Neural progenitor cell (in vitro differentiated cells): ENCODE data around the gene NF2. TPM values are rescaled to one million over a fixed set of nuclear protein-coding genes. Genes with fewer than 3 reads are reported as not detected.

Experiments used
- DNase-seq: peaks from one replicate; pipeline ENCODE4 v3.0.0-alpha.2; 2016; ENCODE audit warnings: low spot score
- H2AFZ ChIP-seq: fragments of 200-600 bp; sonication (generic); replicated peaks from 2 replicates; pipeline ENCODE4 v1.6.1; 2016; ENCODE audit warnings: antibody characterized with exemption
- H3F3A ChIP-seq: fragments of 200-600 bp; sonication (generic); 2 replicates; pipeline ENCODE4 v1.6.1; 2016; ENCODE audit warnings: antibody characterized with exemption, low read depth
- H3K27ac ChIP-seq: fragments of 200-600 bp; sonication (generic); 2 replicates; pipeline ENCODE4 v1.5.1; 2016; ENCODE audit warnings: mild to moderate bottlenecking
- H3K27me3 ChIP-seq: fragments of 200-600 bp; sonication (generic); 2 replicates; pipeline ENCODE4 v1.6.1; 2016; ENCODE audit warnings: mild to moderate bottlenecking, moderate library complexity
- H3K36me3 ChIP-seq: fragments of 200-600 bp; sonication (generic); 2 replicates; pipeline ENCODE4 v1.5.1; 2016
- H3K4me1 ChIP-seq: fragments of 200-600 bp; sonication (generic); 2 replicates; pipeline ENCODE4 v1.6.1; 2016; ENCODE audit warnings: mixed run types
- H3K4me2 ChIP-seq: fragments of 200-600 bp; sonication (generic); 2 replicates; pipeline ENCODE4 v1.6.1; 2016
- H3K4me3 ChIP-seq: fragments of 200-600 bp; sonication (generic); 2 replicates; pipeline ENCODE4 v1.5.1; 2016
- H3K79me2 ChIP-seq: fragments of 200-600 bp; sonication (generic); 2 replicates; pipeline ENCODE4 v1.6.1; 2016; ENCODE audit warnings: low read depth
- H3K9ac ChIP-seq: fragments of 200-600 bp; sonication (generic); 2 replicates; pipeline ENCODE4 v1.6.1; 2016
- H3K9me3 ChIP-seq: fragments of 200-600 bp; sonication (generic); 2 replicates; pipeline ENCODE4 v1.5.1; 2016; ENCODE audit warnings: low read depth
- H4K20me1 ChIP-seq: fragments of 200-600 bp; sonication (generic); 2 replicates; pipeline ENCODE4 v1.6.1; 2016; ENCODE audit warnings: low read depth
- H3K27ac Mint-ChIP-seq: 3 replicates; pipeline ENCODE4 v1.8.0; 2021; ENCODE audit warnings: mixed read lengths
- H3K27me3 Mint-ChIP-seq: 2 replicates; pipeline ENCODE4 v1.8.0; 2022; ENCODE audit warnings: low read depth, mild to moderate bottlenecking, inconsistent platforms, moderate library complexity, mixed read lengths; ENCODE audit not compliant: insufficient read depth
- H3K36me3 Mint-ChIP-seq: 3 replicates; pipeline ENCODE4 v1.8.0; 2021; ENCODE audit warnings: mixed read lengths
- H3K4me1 Mint-ChIP-seq: 3 replicates; pipeline ENCODE4 v1.8.0; 2021; ENCODE audit warnings: mixed read lengths
- H3K4me3 Mint-ChIP-seq: 3 replicates; pipeline ENCODE4 v1.8.0; 2021; ENCODE audit warnings: mild to moderate bottlenecking, moderate library complexity, mixed read lengths
- H3K9me3 Mint-ChIP-seq: 3 replicates; pipeline ENCODE4 v1.8.0; 2020; ENCODE audit warnings: mixed read lengths
- EZH2 ChIP-seq: fragments of 200-600 bp; sonication (generic); IDR thresholded peaks from 2 replicates; pipeline ENCODE4 v1.6.1; 2017; ENCODE audit warnings: antibody characterized with exemption, mild to moderate bottlenecking, moderate library complexity
- EZH2phosphoT487 ChIP-seq: fragments of 200-600 bp; sonication (generic); IDR thresholded peaks from 2 replicates; pipeline ENCODE4 v1.6.1; 2017; ENCODE audit warnings: antibody characterized with exemption
- small RNA-seq: library from RNA; depleted of rRNA; stranded (forward); fragments of <200 nt; gene quantifications from one replicate; pipeline ENCODE3, GENCODE V24; 2015
- total RNA-seq: library from RNA; depleted of rRNA; stranded (reverse); fragments of >200 nt; gene quantifications from 2 replicates; pipeline ENCODE4 v1.2.3, GENCODE V29; 2015; ENCODE audit warnings: low replicate concordance
- TF ChIP-seq, protein P1 (sequence below): fragments of 200-600 bp; sonication (generic); IDR thresholded peaks from 2 replicates; pipeline ENCODE4 v1.5.1; 2017; ENCODE audit warnings: antibody characterized with exemption, mild to moderate bottlenecking

NF2 gene
- total RNA-seq, 1 donor from 2014 or later, result 18.7 TPM

DNA sequence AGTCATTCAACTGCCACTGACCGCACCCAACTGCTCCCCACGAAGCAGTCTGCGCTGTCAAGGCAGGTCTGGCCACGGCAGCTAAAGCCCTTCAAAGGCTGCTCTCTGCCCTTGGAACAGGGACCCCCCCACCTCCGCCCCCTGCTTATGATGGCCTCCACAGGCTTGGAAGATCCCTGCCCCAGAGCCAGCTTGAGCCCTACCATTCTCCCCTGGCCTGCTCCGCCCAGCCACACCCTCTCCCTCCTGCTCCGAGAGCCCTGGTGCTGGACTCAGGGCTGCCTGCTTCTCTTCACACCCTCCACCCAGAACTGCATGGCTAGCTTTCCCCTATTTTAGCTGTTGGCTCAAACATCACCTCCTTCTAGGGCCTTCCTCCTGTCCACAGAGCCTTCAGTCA lies 144.4 kb downstream of the NF2 start:
- Histone ChIP-seq H3K9ac (no peak overlapping the region), H3K4me1 (no peaks in the 10 kb centered on the region), H3K27ac (no peak overlapping the region), H2AFZ (no peak overlapping the region), H3K9me3 (no peaks in the 10 kb centered on the region), H3K36me3 (no peaks in the 10 kb centered on the region), H3K79me2 (no peaks in the 10 kb centered on the region), H3K27me3 (no peaks in the 10 kb centered on the region), H3F3A (no peaks in the 10 kb centered on the region), H3K4me2 (no peak overlapping the region), H4K20me1 (peaks cover 7% of the 10 kb centered on the region), H3K4me3 (no peak overlapping the region)
- peaks cover 12% of the 10 kb centered on the region for H3K36me3 Mint-ChIP-seq
- peak overlapping the region; percentile 28 for H3K4me3 Mint-ChIP-seq
- TF ChIP-seq, protein P1, sequence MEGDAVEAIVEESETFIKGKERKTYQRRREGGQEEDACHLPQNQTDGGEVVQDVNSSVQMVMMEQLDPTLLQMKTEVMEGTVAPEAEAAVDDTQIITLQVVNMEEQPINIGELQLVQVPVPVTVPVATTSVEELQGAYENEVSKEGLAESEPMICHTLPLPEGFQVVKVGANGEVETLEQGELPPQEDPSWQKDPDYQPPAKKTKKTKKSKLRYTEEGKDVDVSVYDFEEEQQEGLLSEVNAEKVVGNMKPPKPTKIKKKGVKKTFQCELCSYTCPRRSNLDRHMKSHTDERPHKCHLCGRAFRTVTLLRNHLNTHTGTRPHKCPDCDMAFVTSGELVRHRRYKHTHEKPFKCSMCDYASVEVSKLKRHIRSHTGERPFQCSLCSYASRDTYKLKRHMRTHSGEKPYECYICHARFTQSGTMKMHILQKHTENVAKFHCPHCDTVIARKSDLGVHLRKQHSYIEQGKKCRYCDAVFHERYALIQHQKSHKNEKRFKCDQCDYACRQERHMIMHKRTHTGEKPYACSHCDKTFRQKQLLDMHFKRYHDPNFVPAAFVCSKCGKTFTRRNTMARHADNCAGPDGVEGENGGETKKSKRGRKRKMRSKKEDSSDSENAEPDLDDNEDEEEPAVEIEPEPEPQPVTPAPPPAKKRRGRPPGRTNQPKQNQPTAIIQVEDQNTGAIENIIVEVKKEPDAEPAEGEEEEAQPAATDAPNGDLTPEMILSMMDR, result no peak
- TF ChIP-seq EZH2, result no peak
- no peak for TF ChIP-seq EZH2phosphoT487
- H3K9me3 Mint-ChIP-seq, result no peaks in the 10 kb centered on the region
- H3K27ac Mint-ChIP-seq, result no peak overlapping the region
- DNase-seq, result no peak
- no peaks in the 10 kb centered on the region for H3K4me1 Mint-ChIP-seq
- peaks cover 4% of the 10 kb centered on the region for H3K27me3 Mint-ChIP-seq

Small RNAs within 50 kb of the gene (small RNA-seq; reads per million reads assigned to genes)
- not detected for gene AC004882.2

Other genes starting within 250 kb of the NF2 start
- 34.7 and 57.0 TPM in 2 replicates for gene AP1B1, start 215.1 kb upstream of the NF2 start, total RNA-seq
- gene RFPL1, start 165.1 kb upstream of the NF2 start, total RNA-seq, result not detected in 2 replicates
- 0.31 and 0.43 TPM in 2 replicates for gene NEFH, start 123.4 kb upstream of the NF2 start, total RNA-seq
- 42.9 and 49.0 TPM in 2 replicates for gene THOC5, start 49.9 kb upstream of the NF2 start, total RNA-seq
- 266 and 311 TPM in 2 replicates for gene NIPSNAP1, start 22.5 kb upstream of the NF2 start, total RNA-seq
- gene CABP7, start 116.4 kb downstream of the NF2 start, total RNA-seq, result 0.09 TPM in 1 of 2 replicates, not detected in the other
- gene ZMAT5, start 163.4 kb downstream of the NF2 start, total RNA-seq, result 20.8 and 26.7 TPM in 2 replicates
- gene UQCR10, start 163.7 kb downstream of the NF2 start, total RNA-seq, result 48.7 and 57.5 TPM in 2 replicates
- gene ASCC2, start 234.6 kb downstream of the NF2 start, total RNA-seq, result 16.1 and 17.3 TPM in 2 replicates